ENCODE measurements around the gene ADM2. TPM values are rescaled to one million over a fixed set of nuclear protein-coding genes. Genes with fewer than 3 reads are reported as not detected.

ADM2 gene
- total RNA-seq, 6 experiments from 2014 or later, result 1.0 to 19.2 (median 2.2) TPM

DNA sequence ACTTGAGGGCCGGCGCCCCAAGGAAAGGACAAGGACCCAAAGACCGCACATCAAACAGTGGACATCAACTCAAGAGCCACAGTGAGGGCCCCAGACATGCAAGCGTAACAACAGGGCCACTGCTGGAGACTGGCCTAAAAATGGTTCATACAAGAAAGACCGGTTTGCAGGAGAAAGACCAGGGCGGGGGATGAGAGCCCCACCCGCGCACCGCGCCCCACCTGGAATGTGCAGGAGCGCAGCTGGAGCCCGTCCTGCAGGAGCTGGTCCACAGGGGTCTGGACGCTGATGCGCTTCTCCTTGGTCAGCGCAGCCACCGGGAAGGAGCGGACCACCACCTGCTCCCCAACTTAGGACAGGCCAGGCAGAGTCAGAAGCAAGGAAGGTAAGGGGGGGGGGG, 20.4 kb upstream of the ADM2 start:
- WGBS (ENCODE audit: insufficient coverage, low coverage, low lambda C conversion rate, missing lambda C conversion rate), result 93% methylated on average over 9 of the region's 17 CpGs
- TF ChIP-seq POLR2A (IDR thresholded peaks at IDR 0.05), result no peak
- TF ChIP-seq, protein P1, sequence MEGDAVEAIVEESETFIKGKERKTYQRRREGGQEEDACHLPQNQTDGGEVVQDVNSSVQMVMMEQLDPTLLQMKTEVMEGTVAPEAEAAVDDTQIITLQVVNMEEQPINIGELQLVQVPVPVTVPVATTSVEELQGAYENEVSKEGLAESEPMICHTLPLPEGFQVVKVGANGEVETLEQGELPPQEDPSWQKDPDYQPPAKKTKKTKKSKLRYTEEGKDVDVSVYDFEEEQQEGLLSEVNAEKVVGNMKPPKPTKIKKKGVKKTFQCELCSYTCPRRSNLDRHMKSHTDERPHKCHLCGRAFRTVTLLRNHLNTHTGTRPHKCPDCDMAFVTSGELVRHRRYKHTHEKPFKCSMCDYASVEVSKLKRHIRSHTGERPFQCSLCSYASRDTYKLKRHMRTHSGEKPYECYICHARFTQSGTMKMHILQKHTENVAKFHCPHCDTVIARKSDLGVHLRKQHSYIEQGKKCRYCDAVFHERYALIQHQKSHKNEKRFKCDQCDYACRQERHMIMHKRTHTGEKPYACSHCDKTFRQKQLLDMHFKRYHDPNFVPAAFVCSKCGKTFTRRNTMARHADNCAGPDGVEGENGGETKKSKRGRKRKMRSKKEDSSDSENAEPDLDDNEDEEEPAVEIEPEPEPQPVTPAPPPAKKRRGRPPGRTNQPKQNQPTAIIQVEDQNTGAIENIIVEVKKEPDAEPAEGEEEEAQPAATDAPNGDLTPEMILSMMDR (IDR thresholded peaks at IDR 0.05), result no peak
- no peak for ATAC-seq

DNA sequence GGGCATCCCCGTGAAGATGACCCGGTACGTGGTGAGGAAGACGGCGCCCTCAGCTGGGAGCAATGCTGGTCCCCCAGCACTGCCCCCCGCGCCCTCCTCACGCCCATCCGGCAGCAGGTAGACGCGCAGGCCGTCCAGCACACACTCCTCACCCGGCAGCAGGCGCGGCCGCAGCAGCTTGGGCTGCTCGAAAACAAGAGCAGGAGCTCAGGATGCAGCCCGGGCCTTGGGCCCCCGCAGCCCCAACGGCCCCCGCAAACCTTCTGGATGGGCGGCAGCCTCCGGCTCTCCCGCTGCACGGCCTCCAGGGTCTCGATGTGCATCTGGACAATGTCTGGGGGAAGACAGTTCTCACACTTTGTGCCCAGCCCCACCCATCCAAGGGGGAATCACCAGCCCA, 19.8 kb upstream of the ADM2 start:
- no peaks in the 10 kb centered on the region for H3K4me1 ChIP-seq
- no peak overlapping the region for H3K4me3 ChIP-seq
- 100% methylated on average over 4 of the region's 26 CpGs for WGBS (ENCODE audit: insufficient coverage, low coverage, low lambda C conversion rate, missing lambda C conversion rate)
- H3K36me3 ChIP-seq, result peaks cover 4 to 74% (median 42%) of the 10 kb centered on the region in 4 donors
- intact Hi-C loops (cut with DNase I), result no loop called here
- TF ChIP-seq, protein P1 (IDR thresholded peaks at IDR 0.05), result no peak
- no peak for TF ChIP-seq POLR2A (IDR thresholded peaks at IDR 0.05)
- H3K27ac ChIP-seq, result no peak overlapping the region
- H3K27me3 ChIP-seq, result no peaks in the 10 kb centered on the region
- ATAC-seq (no peak), DNase-seq (no peak)
- no peaks in the 10 kb centered on the region for H3K9me3 ChIP-seq

More for the DNA sequence above, 20.4 kb upstream of the ADM2 start:
- no peaks in the 10 kb centered on the region for H3K9me3 ChIP-seq
- H3K4me1 ChIP-seq, result no peaks in the 10 kb centered on the region
- no peaks in the 10 kb centered on the region for H3K27me3 ChIP-seq
- no peak overlapping the region for H3K4me3 ChIP-seq
- no peak overlapping the region for H3K27ac ChIP-seq
- H3K36me3 ChIP-seq, result peaks cover 4 to 71% (median 38%) of the 10 kb centered on the region in 4 donors
- DNase-seq, result no peak
- intact Hi-C loops (cut with DNase I), result no loop called here

DNA sequence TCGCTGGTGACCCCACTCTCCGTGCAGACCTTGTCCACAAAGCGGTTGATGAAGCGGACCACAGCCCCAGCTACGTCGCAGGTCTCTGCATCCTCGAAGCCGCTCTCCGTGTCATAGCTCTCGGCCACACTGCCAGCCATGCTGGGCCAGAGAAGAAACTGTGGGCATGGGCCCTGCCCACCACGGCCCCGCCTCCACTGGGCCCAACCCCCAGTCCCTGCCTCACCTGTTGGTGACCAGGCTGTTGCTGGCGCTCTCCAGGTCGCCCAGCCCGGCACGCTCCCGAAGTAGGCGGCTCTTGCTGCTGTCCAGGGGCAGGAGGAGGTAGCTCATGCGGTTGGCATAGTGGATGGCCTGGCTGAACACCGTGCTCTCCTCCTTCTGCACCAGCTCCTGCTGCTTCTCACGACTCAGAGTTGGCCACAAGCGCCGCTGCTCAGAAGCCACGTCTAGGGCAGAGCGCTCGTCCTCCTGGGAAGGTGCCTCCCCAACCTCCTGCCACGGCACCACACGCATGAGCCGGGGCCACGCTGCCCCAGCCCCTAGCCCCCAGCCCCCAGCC, 19.3 kb upstream of the ADM2 start:
- H3K4me3 ChIP-seq, result no peak overlapping the region
- no peaks in the 10 kb centered on the region for H3K27me3 ChIP-seq
- peaks cover 4 to 79% (median 44%) of the 10 kb centered on the region in 4 donors for H3K36me3 ChIP-seq
- intact Hi-C loops (cut with DNase I), result no loop called here
- no peak for ATAC-seq
- 91% methylated on average over 12 of the region's 30 CpGs for whole genome bisulfite sequencing (ENCODE audit: insufficient coverage, low coverage, low lambda C conversion rate, missing lambda C conversion rate)
- H3K4me1 ChIP-seq, result no peaks in the 10 kb centered on the region
- no peak for TF ChIP-seq POLR2A (IDR thresholded peaks at IDR 0.05)
- TF ChIP-seq, protein P1 (IDR thresholded peaks at IDR 0.05), result no peak
- no peak overlapping the region for H3K27ac ChIP-seq
- no peak for DNase-seq
- H3K9me3 ChIP-seq, result no peaks in the 10 kb centered on the region

DNA sequence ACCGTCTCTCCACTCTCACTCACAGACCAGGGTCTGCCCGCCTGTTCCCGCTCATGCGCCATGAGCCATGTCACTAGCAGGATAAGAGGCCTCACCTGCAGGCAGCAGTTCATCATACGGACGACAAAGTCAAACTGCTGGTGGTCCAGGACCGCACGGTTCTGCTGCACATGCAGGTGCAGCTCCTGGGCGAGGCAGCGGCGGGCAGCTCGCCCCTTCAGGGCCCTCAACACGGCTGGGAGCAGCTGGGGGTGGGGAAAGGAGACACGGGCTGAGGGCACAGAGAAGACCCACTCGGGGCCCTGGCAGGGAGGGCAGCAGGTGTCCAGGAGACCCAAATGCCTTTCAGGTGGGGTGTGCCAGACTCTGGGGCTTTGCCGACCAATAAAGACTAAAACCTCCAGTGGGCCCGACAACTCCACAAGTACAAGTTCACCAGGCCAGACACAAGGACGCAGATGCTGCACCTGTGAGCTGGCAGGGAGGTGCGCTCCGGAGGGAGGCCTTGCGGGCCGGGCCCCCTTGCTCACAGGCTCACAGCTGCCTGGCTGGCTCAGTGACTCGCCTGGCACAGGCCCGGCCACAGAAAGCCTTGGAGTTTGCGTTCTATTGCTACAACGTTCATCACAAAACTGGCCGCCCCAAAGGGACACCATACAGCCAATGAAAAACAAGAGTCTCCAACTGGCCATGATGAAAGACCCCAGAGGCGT, 18.0 kb upstream of the ADM2 start:
- ATAC-seq (no peak), DNase-seq (no peak)
- H3K27ac ChIP-seq, result no peak overlapping the region
- H3K4me1 ChIP-seq, result no peaks in the 10 kb centered on the region
- 93% methylated on average over 11 of the region's 28 CpGs for WGBS (ENCODE audit: insufficient coverage, low coverage, low lambda C conversion rate, missing lambda C conversion rate)
- H3K36me3 ChIP-seq, result peaks cover 4 to 79% (median 48%) of the 10 kb centered on the region in 4 donors
- H3K9me3 ChIP-seq, result no peaks in the 10 kb centered on the region
- no peak overlapping the region for H3K4me3 ChIP-seq
- no peak for TF ChIP-seq POLR2A (IDR thresholded peaks at IDR 0.05)
- intact Hi-C loops (cut with DNase I), result no loop called here
- H3K27me3 ChIP-seq, result no peaks in the 10 kb centered on the region

DNA sequence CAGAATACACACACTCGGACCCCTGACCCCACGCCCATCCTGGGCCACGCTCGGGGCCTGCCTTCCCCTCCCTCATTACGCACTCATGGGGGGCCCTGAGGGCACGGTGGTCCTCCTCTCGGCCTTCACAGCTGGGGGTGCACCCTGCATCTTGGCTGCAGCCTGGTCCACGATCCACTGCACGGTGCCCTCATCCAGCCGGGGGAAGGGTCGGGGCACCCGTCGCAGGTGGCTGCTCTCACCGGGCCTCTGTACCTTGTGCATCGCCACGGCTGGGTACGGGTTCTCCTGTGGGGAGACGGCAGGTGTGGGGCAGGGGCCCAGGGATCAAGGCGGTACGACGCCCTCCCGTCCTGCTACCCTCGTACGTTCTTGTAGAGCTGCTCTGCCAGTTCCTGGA, 16.9 kb upstream of the ADM2 start:
- intact Hi-C loops (cut with DNase I), result no loop called here

More for the DNA sequence above, 16.9 kb upstream of the ADM2 start:
- 0% methylated on average over 1 of the region's 24 CpGs for WGBS (ENCODE audit: insufficient coverage, low coverage, low lambda C conversion rate, missing lambda C conversion rate)
- TF ChIP-seq, protein P1 (IDR thresholded peaks at IDR 0.05), result no peak
- TF ChIP-seq POLR2A (IDR thresholded peaks at IDR 0.05), result no peak
- H3K4me1 ChIP-seq, result no peaks in the 10 kb centered on the region
- H3K36me3 ChIP-seq, result peaks cover 4 to 76% (median 48%) of the 10 kb centered on the region in 4 donors
- no peak for DNase-seq
- ATAC-seq, result no peak
- no peak overlapping the region for H3K4me3 ChIP-seq
- no peaks in the 10 kb centered on the region for H3K9me3 ChIP-seq
- H3K27me3 ChIP-seq, result no peaks in the 10 kb centered on the region
- H3K27ac ChIP-seq, result no peak overlapping the region

Data from right lobe of liver (tissue), 6 donors.